Urinary bladder (tissue), 4 donors: ENCODE measurements around the gene ABCC2. TPM values are rescaled to one million over a fixed set of nuclear protein-coding genes. Genes with fewer than 3 reads are reported as not detected.

Experiments used
- DNase-seq: peaks from one replicate; pipeline ENCODE4 v3.0.0-alpha.2; 2015; ENCODE audit errors: extremely low spot score
- H3K27ac ChIP-seq: one replicate; pipeline ENCODE4 v1.5.1; 2013; ENCODE audit warnings: low read depth, mild to moderate bottlenecking, moderate library complexity
- H3K36me3 ChIP-seq: one replicate; pipeline ENCODE4 v1.6.1; 2013; ENCODE audit warnings: mild to moderate bottlenecking, moderate library complexity; ENCODE audit not compliant: insufficient read depth
- H3K4me1 ChIP-seq: one replicate; pipeline ENCODE4 v1.6.1; 2013; ENCODE audit warnings: mild to moderate bottlenecking, moderate library complexity; ENCODE audit not compliant: insufficient read depth
- H3K4me3 ChIP-seq: one replicate; pipeline ENCODE4 v1.5.1; 2013; ENCODE audit warnings: low read depth, low read length
- WGBS: extraction: QIAGEN DNeasy Blood & Tissue Kit; methylation state at CpG from one replicate; pipeline ENCODE4 v1.1.7; 2013; 5-methylcytosine and 5-hydroxymethylcytosine counted together
- polyA plus RNA-seq: library from polyadenylated mRNA; stranded (reverse); fragments of 200-250 nt; gene quantifications from one replicate; pipeline ENCODE4 v1.2.3, GENCODE V29; 2013
- total RNA-seq: library from RNA; depleted of rRNA; stranded (reverse); fragments of >200 nt; gene quantifications from one replicate; pipeline ENCODE4 v1.2.3, GENCODE V29; 2014
- donor health status: healthy with polysubstance abuse.
- donor health status: healthy.

The ABCC2 gene
- total and polyA plus RNA-seq, 2 donors, result 2.3 to 2.4 TPM

- Histone ChIP-seq H3K27ac (peak overlapping the region; percentile 32), H3K36me3 (peaks cover 3% of the 10 kb centered on the region), H3K4me1 (no peaks in the 10 kb centered on the region), H3K4me3 (no peak overlapping the region)
- 38% methylated on average over 2 of the region's 2 CpGs for WGBS
- DNase-seq, result peak; percentile 5
Measured at GRCh38 chr10:99758211-99758891, 24.1 kb upstream of the ABCC2 start.

- peaks cover 3% of the 10 kb centered on the region for H3K36me3 ChIP-seq
- H3K27ac ChIP-seq, result no peak overlapping the region
- H3K4me3 ChIP-seq, result no peak overlapping the region
- no peak for DNase-seq
- WGBS, result 85% methylated on average over 1 of the region's 1 CpG
- no peaks in the 10 kb centered on the region for H3K4me1 ChIP-seq
Measured at GRCh38 chr10:99760321-99760720, 22.1 kb upstream of the ABCC2 start.

GRCh38 chr10:99761365-99761764 is 21.1 kb upstream of the ABCC2 start:
- H3K36me3 ChIP-seq, result peaks cover 1% of the 10 kb centered on the region
- no peak for DNase-seq

GRCh38 chr10:99765672-99766301 is 16.7 kb upstream of the ABCC2 start:
- DNase-seq, result no peak
- Histone ChIP-seq H3K27ac (no peak overlapping the region), H3K4me3 (no peak overlapping the region), H3K4me1 (no peaks in the 10 kb centered on the region), H3K36me3 (no peaks in the 10 kb centered on the region)
- WGBS, result 43% methylated on average over 4 of the region's 4 CpGs

More at GRCh38 chr10:99761365-99761764, 21.1 kb upstream of the ABCC2 start:
- Histone ChIP-seq H3K27ac (no peak overlapping the region), H3K4me1 (no peaks in the 10 kb centered on the region), H3K4me3 (no peak overlapping the region)

DNA sequence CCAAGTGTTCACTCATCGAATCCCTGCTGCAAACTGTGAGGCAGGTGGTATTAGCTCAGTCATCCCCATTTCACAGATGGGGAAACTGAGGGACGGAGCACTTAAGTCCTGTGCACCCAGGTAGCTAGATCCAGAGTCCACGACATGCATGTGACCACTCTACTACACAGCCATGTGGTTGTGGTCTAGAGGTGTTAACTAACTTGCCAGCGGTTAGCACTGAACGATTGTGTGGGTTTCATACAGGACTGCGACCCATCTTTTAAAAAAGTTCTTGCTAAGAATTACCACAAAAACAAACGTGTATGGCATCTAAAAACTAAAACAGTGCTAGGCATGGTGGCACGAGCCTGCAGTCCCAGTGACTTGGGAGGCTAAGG is 16.1 kb upstream of the ABCC2 start:
- no peaks in the 10 kb centered on the region for H3K36me3 ChIP-seq
- WGBS, result 73% methylated on average over 8 of the region's 8 CpGs
- H3K27ac ChIP-seq, result no peak overlapping the region
- no peaks in the 10 kb centered on the region for H3K4me1 ChIP-seq
- H3K4me3 ChIP-seq, result no peak overlapping the region
- no peak for DNase-seq

GRCh38 chr10:99767901-99768300 is 14.5 kb upstream of the ABCC2 start:
- Histone ChIP-seq H3K36me3 (no peaks in the 10 kb centered on the region), H3K4me3 (no peak overlapping the region), H3K4me1 (no peaks in the 10 kb centered on the region), H3K27ac (no peak overlapping the region)
- whole genome bisulfite sequencing, result 63% methylated on average over 5 of the region's 5 CpGs
- no peak for DNase-seq

- WGBS, result 64% methylated on average over 2 of the region's 2 CpGs
- Histone ChIP-seq H3K36me3 (no peaks in the 10 kb centered on the region), H3K4me1 (no peaks in the 10 kb centered on the region), H3K27ac (no peak overlapping the region), H3K4me3 (no peak overlapping the region)
- no peak for DNase-seq
Measured at GRCh38 chr10:99768556-99768955, 13.9 kb upstream of the ABCC2 start.

GRCh38 chr10:99769706-99770105 is 12.7 kb upstream of the ABCC2 start:
- H3K4me3 ChIP-seq, result no peak overlapping the region
- H3K27ac ChIP-seq, result no peak overlapping the region
- 92% methylated on average over 5 of the region's 5 CpGs for WGBS
- no peaks in the 10 kb centered on the region for H3K4me1 ChIP-seq
- no peak for DNase-seq
- H3K36me3 ChIP-seq, result no peaks in the 10 kb centered on the region

GRCh38 chr10:99770408-99771045 is 11.9 kb upstream of the ABCC2 start:
- 77% methylated on average over 4 of the region's 4 CpGs for WGBS
- no peak for DNase-seq

DNA sequence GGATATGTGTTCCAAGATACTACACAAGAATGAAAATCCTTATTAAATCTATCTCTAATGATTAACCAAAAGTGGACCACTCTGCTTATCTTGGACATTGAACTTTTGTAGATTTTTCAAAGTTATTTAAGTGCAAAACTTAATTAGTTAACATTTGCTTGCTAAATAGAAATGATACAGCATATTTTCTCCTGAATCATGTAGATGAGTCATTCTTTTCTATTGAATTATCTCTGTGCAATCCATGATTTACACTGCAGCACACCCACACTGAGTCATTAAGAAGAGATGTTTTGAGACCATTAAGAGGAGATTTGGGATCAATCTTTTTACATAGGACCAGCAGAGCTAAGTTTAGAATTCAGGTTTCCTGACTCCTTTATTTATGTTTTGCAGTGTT is 6.6 kb upstream of the ABCC2 start:
- Histone ChIP-seq H3K27ac (no peak overlapping the region), H3K4me3 (no peak overlapping the region), H3K36me3 (no peaks in the 10 kb centered on the region), H3K4me1 (peaks cover 2% of the 10 kb centered on the region)
- DNase-seq, result no peak

More at GRCh38 chr10:99770408-99771045, 11.9 kb upstream of the ABCC2 start:
- H3K36me3 ChIP-seq, result no peaks in the 10 kb centered on the region
- no peak overlapping the region for H3K27ac ChIP-seq
- no peaks in the 10 kb centered on the region for H3K4me1 ChIP-seq
- H3K4me3 ChIP-seq, result no peak overlapping the region

DNA sequence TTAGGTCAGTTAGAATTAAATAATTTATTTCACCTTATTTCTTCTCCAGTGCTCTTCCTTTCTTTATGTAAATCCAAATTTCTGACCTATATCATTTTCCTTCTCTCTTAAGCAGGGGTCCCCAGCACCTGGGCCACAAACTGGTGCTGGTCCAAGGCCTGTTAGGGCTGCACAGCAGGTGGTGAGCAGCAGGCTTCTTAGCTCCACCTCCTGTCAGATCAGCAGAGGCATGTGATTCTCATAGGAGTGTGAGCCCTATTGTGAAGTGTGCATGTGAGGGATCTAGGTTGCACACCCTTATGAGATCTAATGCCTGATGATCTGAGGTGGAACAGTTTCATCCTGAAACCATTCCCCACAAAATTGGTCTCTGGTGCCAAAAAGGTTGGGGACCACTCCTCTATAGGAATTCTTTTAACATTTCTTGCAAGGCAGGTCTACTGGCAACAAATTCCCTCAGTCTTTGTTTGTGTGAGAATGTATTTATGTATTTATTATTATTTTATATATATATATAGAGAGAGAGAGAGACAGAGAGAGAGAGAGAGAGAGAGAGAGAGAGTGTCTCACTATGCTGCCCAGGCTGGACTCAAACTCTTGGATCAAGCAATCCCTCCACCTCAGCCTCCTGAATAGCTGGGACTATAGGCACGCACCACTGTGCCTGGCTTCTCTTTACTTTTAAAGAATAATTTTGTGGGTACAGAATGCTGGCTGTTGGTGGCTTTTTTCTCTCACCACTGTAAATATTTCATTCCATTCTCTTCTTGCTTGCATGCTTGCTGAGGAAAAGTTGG is 4.3 kb upstream of the ABCC2 start:
- H3K4me1 ChIP-seq, result peaks cover 2% of the 10 kb centered on the region
- H3K4me3 ChIP-seq, result no peak overlapping the region
- 100% methylated on average over 1 of the region's 1 CpG for WGBS
- DNase-seq, result no peak
- no peaks in the 10 kb centered on the region for H3K36me3 ChIP-seq
- no peak overlapping the region for H3K27ac ChIP-seq

- Histone ChIP-seq H3K27ac (peak overlapping the region; percentile 52), H3K4me1 (peaks cover 2% of the 10 kb centered on the region), H3K4me3 (no peak overlapping the region), H3K36me3 (no peaks in the 10 kb centered on the region)
- peak; percentile 2 for DNase-seq
- WGBS, result 14% methylated on average over 4 of the region's 4 CpGs
Measured at GRCh38 chr10:99779335-99779734, 3.1 kb upstream of the ABCC2 start.

- WGBS, result 85% methylated on average over 5 of the region's 5 CpGs
- H3K4me1 ChIP-seq, result peaks cover 2% of the 10 kb centered on the region
- DNase-seq, result no peak
Measured at GRCh38 chr10:99781734-99782429, 558 bp upstream of the ABCC2 start.

More at GRCh38 chr10:99781734-99782429, 558 bp upstream of the ABCC2 start:
- no peaks in the 10 kb centered on the region for H3K36me3 ChIP-seq
- H3K4me3 ChIP-seq, result no peak overlapping the region
- peak overlapping the region; percentile 38 for H3K27ac ChIP-seq
